D721Med (cell line): ENCODE results near the gene RFTN2.
"Not testable (repeated sequence)": the region's sequence is repeated elsewhere in the genome, so short reads cannot be mapped to it uniquely, and the experiment has no call there.

Source experiments
- DNase-seq: peaks from one replicate; pipeline ENCODE4 v3.0.0; 2011; ENCODE audit warnings: low spot score; ENCODE audit not compliant: insufficient read length
- FAIRE-seq: peaks from 2 replicates; lab custom pipeline; 2011; peaks lifted over from hg19 to GRCh38; lab: Jason Lieb, UNC
- TF ChIP-seq, protein P1 (sequence below): IDR thresholded peaks from 2 replicates; pipeline ENCODE4 v1.5.1; 2012; ENCODE audit warnings: mild to moderate bottlenecking, control low read depth; ENCODE audit not compliant: insufficient read depth; ENCODE audit errors: missing control alignments

The RFTN2 gene

GRCh38 chr2:197641666-197642065 is 33.7 kb downstream of the RFTN2 start:
- FAIRE-seq: no peak
- TF ChIP-seq, protein P1, sequence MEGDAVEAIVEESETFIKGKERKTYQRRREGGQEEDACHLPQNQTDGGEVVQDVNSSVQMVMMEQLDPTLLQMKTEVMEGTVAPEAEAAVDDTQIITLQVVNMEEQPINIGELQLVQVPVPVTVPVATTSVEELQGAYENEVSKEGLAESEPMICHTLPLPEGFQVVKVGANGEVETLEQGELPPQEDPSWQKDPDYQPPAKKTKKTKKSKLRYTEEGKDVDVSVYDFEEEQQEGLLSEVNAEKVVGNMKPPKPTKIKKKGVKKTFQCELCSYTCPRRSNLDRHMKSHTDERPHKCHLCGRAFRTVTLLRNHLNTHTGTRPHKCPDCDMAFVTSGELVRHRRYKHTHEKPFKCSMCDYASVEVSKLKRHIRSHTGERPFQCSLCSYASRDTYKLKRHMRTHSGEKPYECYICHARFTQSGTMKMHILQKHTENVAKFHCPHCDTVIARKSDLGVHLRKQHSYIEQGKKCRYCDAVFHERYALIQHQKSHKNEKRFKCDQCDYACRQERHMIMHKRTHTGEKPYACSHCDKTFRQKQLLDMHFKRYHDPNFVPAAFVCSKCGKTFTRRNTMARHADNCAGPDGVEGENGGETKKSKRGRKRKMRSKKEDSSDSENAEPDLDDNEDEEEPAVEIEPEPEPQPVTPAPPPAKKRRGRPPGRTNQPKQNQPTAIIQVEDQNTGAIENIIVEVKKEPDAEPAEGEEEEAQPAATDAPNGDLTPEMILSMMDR: no peak
- no peak for DNase-seq

DNA sequence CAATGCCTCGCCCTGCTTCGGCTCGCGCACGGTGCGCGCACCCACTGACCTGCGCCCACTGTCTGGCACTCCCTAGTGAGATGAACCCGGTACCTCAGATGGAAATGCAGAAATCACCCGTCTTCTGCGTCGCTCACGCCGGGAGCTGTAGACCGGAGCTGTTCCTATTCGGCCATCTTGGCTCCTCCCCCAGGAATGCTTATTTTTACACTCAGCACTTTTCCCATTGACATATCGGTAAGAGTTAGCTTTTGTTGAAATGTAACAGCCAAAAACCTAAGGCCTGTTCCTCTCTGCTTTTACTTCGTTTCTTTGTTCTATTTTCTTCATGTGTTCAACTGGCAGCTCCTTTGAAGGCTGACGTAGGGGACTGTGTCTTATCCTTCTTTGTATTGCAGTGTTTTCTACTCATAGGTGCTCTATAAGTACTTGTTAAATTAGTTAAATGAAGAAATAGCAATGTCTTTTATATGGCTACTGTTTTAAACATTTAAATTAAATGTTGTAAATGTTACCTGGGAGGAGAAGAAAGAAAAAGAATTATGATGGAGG is 34.7 kb downstream of the RFTN2 start:
- DNase-seq, FAIRE-seq: not testable (repeated sequence)

GRCh38 chr2:197633109-197633657 is 42.2 kb downstream of the RFTN2 start:
- TF ChIP-seq, protein P1: no peak
- peak; percentile 21 for FAIRE-seq
- no peak for DNase-seq

DNA sequence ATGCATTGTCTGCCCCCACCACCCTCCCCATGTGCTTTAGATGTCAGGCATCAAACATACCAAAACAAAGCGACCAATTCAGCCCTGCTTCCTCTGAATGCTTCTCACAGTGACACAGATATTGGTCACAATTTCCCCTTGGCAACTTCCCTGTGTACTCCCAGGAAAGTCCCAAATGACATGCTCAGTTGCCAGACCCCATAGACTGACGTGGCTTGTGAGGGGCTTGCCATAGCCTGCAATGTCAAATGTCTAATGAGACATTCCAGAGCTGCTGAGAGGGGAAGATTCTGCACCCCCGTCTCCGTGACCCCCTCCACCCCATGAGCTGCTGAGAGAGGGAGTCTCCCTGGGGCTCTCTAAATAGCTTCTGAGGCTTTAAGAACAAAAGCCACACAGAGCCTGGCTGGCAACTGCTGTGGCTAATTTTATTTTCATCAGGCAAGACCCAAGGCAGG is 47.3 kb downstream of the RFTN2 start:
- DNase-seq: no peak
- no peak for FAIRE-seq
- TF ChIP-seq, protein P1: no peak

- DNase-seq (no peak), FAIRE-seq (no peak)
- TF ChIP-seq, protein P1: no peak
Observed at GRCh38 chr2:197626965-197627625, 48.3 kb downstream of the RFTN2 start.

DNA sequence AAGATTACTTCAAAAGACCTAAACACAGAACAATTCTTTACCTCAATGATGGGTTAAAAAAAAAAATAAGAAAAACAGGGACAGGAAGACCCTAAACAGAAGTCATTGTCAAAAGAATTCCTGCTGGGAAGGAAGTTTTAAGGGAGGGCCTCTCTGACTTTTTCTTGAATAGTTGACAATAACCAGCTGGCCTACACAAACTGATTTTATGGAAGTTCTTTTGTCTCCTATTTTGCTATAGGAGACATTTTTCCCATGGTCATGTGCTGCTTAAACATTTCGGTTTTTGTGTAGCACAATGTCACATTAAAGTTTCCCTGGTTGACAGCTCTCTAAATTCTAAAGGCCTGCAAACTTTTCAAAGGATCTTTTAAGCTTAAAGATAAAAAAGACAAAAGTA is 55.3 kb downstream of the RFTN2 start:
- no peak for FAIRE-seq
- no peak for DNase-seq
- TF ChIP-seq, protein P1: no peak

GRCh38 chr2:197615016-197615652 is 60.3 kb downstream of the RFTN2 start:
- no peak for FAIRE-seq
- TF ChIP-seq, protein P1: no peak
- no peak for DNase-seq
